ENCODE data around the gene DNAH14. TPM values are rescaled to one million over a fixed set of nuclear protein-coding genes. Genes with fewer than 3 reads are reported as not detected.
"Not testable (repeated sequence)": the region's sequence is repeated elsewhere in the genome, so short reads cannot be mapped to it uniquely, and the experiment has no call there.

The DNAH14 gene
- total RNA-seq, 1 experiment from 2014 or later = 33.2 TPM

- H3K79me2 ChIP-seq (ENCODE audit: insufficient read depth, low read length); H3K4me3 ChIP-seq (replicated peaks in 1 of 2; ENCODE audit: low read depth in 1 of 2, low read length in 2 of 2); ATAC-seq; H4K20me1 ChIP-seq (ENCODE audit: insufficient read depth); BruUV-seq (replicated peaks); POLR2A ChIA-PET; DNase-seq (ENCODE audit: low read depth, low spot score); H3K4me1 ChIP-seq (ENCODE audit: control insufficient read depth in 1 of 2, insufficient read depth in 2 of 2, low read length in 2 of 2); H3K9me2 ChIP-seq (ENCODE audit: insufficient read depth); H3K36me3 ChIP-seq (ENCODE audit: control insufficient read depth in 1 of 2, insufficient read depth in 2 of 2, low read length in 2 of 2); H3K9ac ChIP-seq (ENCODE audit: low read length); RAD21 ChIA-PET (ENCODE audit: low non-redundant PET in 1 of 2, low total read pairs in 2 of 2, uncharacterized antibody in 2 of 2, unreplicated experiment in 2 of 2); intact Hi-C loops (cut with micrococcal nuclease); CTCF ChIA-PET; H2AFZ ChIP-seq (ENCODE audit: low read depth, low read length, poor library complexity, severe bottlenecking); H3K9me3 ChIP-seq (ENCODE audit: control insufficient read depth in 1 of 2, insufficient read depth in 1 of 2, low read depth in 1 of 2, low read length in 2 of 2); H3K27ac ChIP-seq (ENCODE audit: low read depth, low read length); H3K27me3 ChIP-seq (ENCODE audit: insufficient read depth, low read length); H3K4me2 ChIP-seq (ENCODE audit: low read length): not testable (repeated sequence)
Measured at GRCh38 chr1:225147791-225148190, 218.3 kb downstream of the DNAH14 start.

- no peaks in the 10 kb centered on the region for H3K79me2 ChIP-seq (ENCODE audit: insufficient read depth, low read length)
- no TSS peak for BruUV-seq (replicated peaks)
- no peak overlapping the region for H3K4me3 ChIP-seq (replicated peaks in 1 of 2; ENCODE audit: low read depth in 1 of 2, low read length in 2 of 2)
- no peak for DNase-seq (ENCODE audit: low read depth, low spot score)
- no peak overlapping the region for H3K4me2 ChIP-seq (ENCODE audit: low read length)
- H3K27me3 ChIP-seq (ENCODE audit: insufficient read depth, low read length) = no peaks in the 10 kb centered on the region
- TF ChIP-seq SRF (IDR thresholded peaks at IDR 0.05; ENCODE audit: low read depth) = no peak
- no peak for ATAC-seq
- POLR2A ChIA-PET = no interaction called here
- no peak overlapping the region for H2AFZ ChIP-seq (ENCODE audit: low read depth, low read length, poor library complexity, severe bottlenecking)
- intact Hi-C loops (cut with micrococcal nuclease) = no loop called here
- no peaks in the 10 kb centered on the region for H3K9me2 ChIP-seq (ENCODE audit: insufficient read depth)
- no peaks in the 10 kb centered on the region for H4K20me1 ChIP-seq (ENCODE audit: insufficient read depth)
- RAD21 ChIA-PET (ENCODE audit: low non-redundant PET in 1 of 2, low total read pairs in 2 of 2, uncharacterized antibody in 2 of 2, unreplicated experiment in 2 of 2) = no interaction called here
- no peak overlapping the region for H3K27ac ChIP-seq (ENCODE audit: low read depth, low read length)
- no peaks in the 10 kb centered on the region for H3K36me3 ChIP-seq (ENCODE audit: control insufficient read depth in 1 of 2, insufficient read depth in 2 of 2, low read length in 2 of 2)
- H3K9ac ChIP-seq (ENCODE audit: low read length) = no peak overlapping the region
- CTCF ChIA-PET = no interaction called here
- no peaks in the 10 kb centered on the region for H3K4me1 ChIP-seq (ENCODE audit: control insufficient read depth in 1 of 2, insufficient read depth in 2 of 2, low read length in 2 of 2)
- H3K9me3 ChIP-seq (ENCODE audit: control insufficient read depth in 1 of 2, insufficient read depth in 1 of 2, low read depth in 1 of 2, low read length in 2 of 2) = no peaks in the 10 kb centered on the region
Measured at GRCh38 chr1:225152061-225152460, 222.6 kb downstream of the DNAH14 start.

DNA sequence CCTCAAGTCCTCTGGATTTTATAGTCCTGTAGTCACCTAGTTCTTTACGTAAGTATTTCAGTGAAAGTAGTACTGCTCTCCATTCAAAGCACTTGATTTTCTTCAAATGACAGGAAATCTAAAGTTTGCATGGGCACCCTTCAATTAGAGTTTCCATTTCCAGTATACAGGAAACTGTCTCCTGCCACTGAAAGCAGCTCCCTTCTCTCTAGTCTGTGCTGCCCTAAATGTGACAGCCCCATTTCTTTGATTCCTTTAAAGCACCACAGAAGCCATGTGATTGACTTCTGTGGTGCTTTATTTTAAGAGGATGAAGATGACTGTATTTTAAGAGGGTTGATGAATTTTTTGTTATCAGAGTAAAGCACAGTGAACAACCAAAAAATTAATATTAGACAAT is 226.1 kb downstream of the DNAH14 start:
- Histone ChIP-seq H3K4me1 (ENCODE audit: control insufficient read depth in 1 of 2, insufficient read depth in 2 of 2, low read length in 2 of 2) (no peaks in the 10 kb centered on the region), H3K4me3 (replicated peaks in 1 of 2; ENCODE audit: low read depth in 1 of 2, low read length in 2 of 2) (no peak overlapping the region), H3K27me3 (ENCODE audit: insufficient read depth, low read length) (no peaks in the 10 kb centered on the region), H3K9me3 (ENCODE audit: control insufficient read depth in 1 of 2, insufficient read depth in 1 of 2, low read depth in 1 of 2, low read length in 2 of 2) (no peaks in the 10 kb centered on the region), H2AFZ (ENCODE audit: low read depth, low read length, poor library complexity, severe bottlenecking) (no peak overlapping the region), H4K20me1 (ENCODE audit: insufficient read depth) (no peaks in the 10 kb centered on the region), H3K4me2 (ENCODE audit: low read length) (no peak overlapping the region), H3K36me3 (ENCODE audit: control insufficient read depth in 1 of 2, insufficient read depth in 2 of 2, low read length in 2 of 2) (no peaks in the 10 kb centered on the region), H3K79me2 (ENCODE audit: insufficient read depth, low read length) (no peaks in the 10 kb centered on the region), H3K27ac (ENCODE audit: low read depth, low read length) (no peak overlapping the region), H3K9ac (ENCODE audit: low read length) (no peak overlapping the region), H3K9me2 (ENCODE audit: insufficient read depth) (no peaks in the 10 kb centered on the region)
- ATAC-seq (no peak), DNase-seq (ENCODE audit: low read depth, low spot score) (no peak)
- BruUV-seq (replicated peaks) = no TSS peak
- CTCF ChIA-PET = no interaction called here
- RAD21 ChIA-PET (ENCODE audit: low non-redundant PET in 1 of 2, low total read pairs in 2 of 2, uncharacterized antibody in 2 of 2, unreplicated experiment in 2 of 2) = no interaction called here
- intact Hi-C loops (cut with micrococcal nuclease) = no loop called here
- POLR2A ChIA-PET = no interaction called here
- TF ChIP-seq FOSL1 (IDR thresholded peaks at IDR 0.05; ENCODE audit: low read depth) (no peak), ZNF274 (IDR thresholded peaks at IDR 0.05; ENCODE audit: low read depth, low read length) (no peak), POLR2A (IDR thresholded peaks at IDR 0.05; ENCODE audit: borderline replicate concordance, extremely low read depth, insufficient read depth, insufficient read length) (no peak), REST (IDR thresholded peaks at IDR 0.05; ENCODE audit: low read depth) (no peak), EGR1 (IDR thresholded peaks at IDR 0.05; ENCODE audit: low read depth) (no peak), CEBPB (IDR thresholded peaks at IDR 0.05; ENCODE audit: low read depth) (no peak), EZH2phosphoT487 (IDR thresholded peaks at IDR 0.05; ENCODE audit: borderline replicate concordance) (no peak), JUND (IDR thresholded peaks at IDR 0.05) (no peak), POLR2AphosphoS5 (IDR thresholded peaks at IDR 0.05; ENCODE audit: low read depth, low read length) (no peak), CBX3 (IDR thresholded peaks at IDR 0.05; ENCODE audit: low read depth) (no peak), SP1 (IDR thresholded peaks at IDR 0.05; ENCODE audit: low read depth) (no peak), SRF (IDR thresholded peaks at IDR 0.05; ENCODE audit: low read depth) (no peak)
- TF ChIP-seq, protein P1, sequence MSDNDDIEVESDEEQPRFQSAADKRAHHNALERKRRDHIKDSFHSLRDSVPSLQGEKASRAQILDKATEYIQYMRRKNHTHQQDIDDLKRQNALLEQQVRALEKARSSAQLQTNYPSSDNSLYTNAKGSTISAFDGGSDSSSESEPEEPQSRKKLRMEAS (IDR thresholded peaks at IDR 0.05) = no peak
- TF ChIP-seq, protein P2, sequence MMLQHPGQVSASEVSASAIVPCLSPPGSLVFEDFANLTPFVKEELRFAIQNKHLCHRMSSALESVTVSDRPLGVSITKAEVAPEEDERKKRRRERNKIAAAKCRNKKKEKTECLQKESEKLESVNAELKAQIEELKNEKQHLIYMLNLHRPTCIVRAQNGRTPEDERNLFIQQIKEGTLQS (IDR thresholded peaks at IDR 0.05) = no peak
